Activated T-helper 1 cell treated with Interleukin-2 at 50 U/mL for 16 hours (primary cell): ENCODE data around the gene GTF2IRD1.
"Not testable (repeated sequence)": the region's sequence is repeated elsewhere in the genome, so short reads cannot be mapped to it uniquely, and the experiment has no call there.

ENCODE experiments used
- DNase-seq: peaks from one replicate; pipeline ENCODE4 v3.0.0-alpha.2; 2020; ENCODE audit warnings: low read depth

Gene GTF2IRD1

GRCh38 chr7:74516214-74516613 is 62.5 kb downstream of the GTF2IRD1 start:
- no peak for DNase-seq

GRCh38 chr7:74518041-74518440 is 64.3 kb downstream of the GTF2IRD1 start:
- no peak for DNase-seq

GRCh38 chr7:74518654-74519053 is 64.9 kb downstream of the GTF2IRD1 start:
- DNase-seq, result no peak

- DNase-seq, result no peak
Observed at GRCh38 chr7:74519395-74519794, 65.7 kb downstream of the GTF2IRD1 start.

GRCh38 chr7:74521855-74522254 is 68.1 kb downstream of the GTF2IRD1 start:
- no peak for DNase-seq

GRCh38 chr7:74522281-74522905 is 68.7 kb downstream of the GTF2IRD1 start:
- DNase-seq, result no peak

- DNase-seq, result no peak
Observed at GRCh38 chr7:74523015-74523414, 69.3 kb downstream of the GTF2IRD1 start.

GRCh38 chr7:74525140-74525539 is 71.4 kb downstream of the GTF2IRD1 start:
- DNase-seq, result no peak

GRCh38 chr7:74525881-74526280 is 72.2 kb downstream of the GTF2IRD1 start:
- DNase-seq, result no peak

GRCh38 chr7:74526780-74527179 is 73.1 kb downstream of the GTF2IRD1 start:
- no peak for DNase-seq

- no peak for DNase-seq
Observed at GRCh38 chr7:74527842-74528241, 74.1 kb downstream of the GTF2IRD1 start.

GRCh38 chr7:74528773-74529172 is 75.1 kb downstream of the GTF2IRD1 start:
- DNase-seq, result not testable (repeated sequence)

GRCh38 chr7:74535951-74536356 is 82.2 kb downstream of the GTF2IRD1 start:
- DNase-seq, result no peak

- DNase-seq, result not testable (repeated sequence)
Observed at GRCh38 chr7:74541937-74542336, 88.2 kb downstream of the GTF2IRD1 start.

GRCh38 chr7:74542558-74543117 is 88.9 kb downstream of the GTF2IRD1 start:
- DNase-seq, result no peak

- no peak for DNase-seq
Observed at GRCh38 chr7:74544706-74545469, 91.2 kb downstream of the GTF2IRD1 start.

GRCh38 chr7:74545921-74546320 is 92.2 kb downstream of the GTF2IRD1 start:
- DNase-seq, result no peak

GRCh38 chr7:74553596-74554012 is 99.9 kb downstream of the GTF2IRD1 start:
- not testable (repeated sequence) for DNase-seq

- no peak for DNase-seq
Observed at GRCh38 chr7:74554178-74554577, 100.5 kb downstream of the GTF2IRD1 start.

- no peak for DNase-seq
Observed at GRCh38 chr7:74560086-74560719, 106.5 kb downstream of the GTF2IRD1 start.

GRCh38 chr7:74561898-74562613 is 108.3 kb downstream of the GTF2IRD1 start:
- DNase-seq, result no peak

GRCh38 chr7:74563639-74564038 is 109.9 kb downstream of the GTF2IRD1 start:
- DNase-seq, result not testable (repeated sequence)
